Smooth muscle cell (in vitro differentiated cells): ENCODE data around the gene STX16. TPM values are rescaled to one million over a fixed set of nuclear protein-coding genes. Genes with fewer than 3 reads are reported as not detected.

Experiments used
- DNase-seq: peaks from one replicate; lab custom pipeline; 2025; ENCODE audit not compliant: unreplicated experiment; lab: John Stamatoyannopoulos, UW
- H2AFZ ChIP-seq: fragments of 200-600 bp; sonication (generic); 2 replicates; pipeline ENCODE4 v1.6.0; 2016; ENCODE audit warnings: antibody characterized with exemption, low read depth, mild to moderate bottlenecking
- H3F3A ChIP-seq: fragments of 200-600 bp; sonication (generic); 2 replicates; pipeline ENCODE4 v1.6.0; 2017; ENCODE audit warnings: antibody characterized with exemption, low read depth
- H3K27ac ChIP-seq: fragments of 200-600 bp; sonication (generic); 2 replicates; pipeline ENCODE4 v1.5.1; 2016; ENCODE audit warnings: low read depth, mild to moderate bottlenecking
- H3K27me3 ChIP-seq: fragments of 200-600 bp; sonication (generic); 2 replicates; pipeline ENCODE4 v1.6.1; 2016; ENCODE audit warnings: low read depth, mild to moderate bottlenecking
- H3K36me3 ChIP-seq: fragments of 200-600 bp; sonication (generic); 2 replicates; pipeline ENCODE4 v1.5.1; 2016; ENCODE audit warnings: low read depth
- H3K4me1 ChIP-seq: fragments of 200-600 bp; sonication (generic); 2 replicates; pipeline ENCODE4 v1.5.1; 2016; ENCODE audit warnings: low read depth
- H3K4me2 ChIP-seq: fragments of 200-600 bp; sonication (generic); 2 replicates; pipeline ENCODE4 v1.6.0; 2016; ENCODE audit warnings: mild to moderate bottlenecking
- H3K4me3 ChIP-seq: fragments of 200-600 bp; sonication (generic); 2 replicates; pipeline ENCODE4 v1.5.1; 2016; ENCODE audit warnings: mild to moderate bottlenecking
- H3K79me2 ChIP-seq: fragments of 200-600 bp; sonication (generic); 2 replicates; pipeline ENCODE4 v1.6.0; 2016; ENCODE audit warnings: low read depth, mild to moderate bottlenecking
- H3K9ac ChIP-seq: fragments of 200-600 bp; sonication (generic); 2 replicates; pipeline ENCODE4 v1.6.0; 2016; ENCODE audit warnings: low read depth
- H3K9me3 ChIP-seq: fragments of 200-600 bp; sonication (generic); replicated peaks from 2 replicates; pipeline ENCODE4 v1.5.1; 2016; ENCODE audit warnings: low read depth
- H4K20me1 ChIP-seq: fragments of 200-600 bp; sonication (generic); 2 replicates; pipeline ENCODE4 v1.6.0; 2016; ENCODE audit warnings: low read depth
- WGBS: methylation state at CpG from one replicate; pipeline ENCODE4 v1.1.7; 2016; ENCODE audit warnings: low lambda C conversion rate; 5-methylcytosine and 5-hydroxymethylcytosine counted together
- polyA plus RNA-seq: library from polyadenylated mRNA; unstranded; fragments of >200 nt; fragmentation: Nextera tagmentation; extraction: Ambion mirVana; gene quantifications from 2 replicates; pipeline ENCODE4 v1.2.1, GENCODE V29; 2016
- total RNA-seq: library from RNA; depleted of rRNA; stranded (reverse); fragments of >200 nt; gene quantifications from 2 replicates; pipeline ENCODE4 v1.2.3, GENCODE V29; 2014
- TF ChIP-seq, protein P1 (sequence below): fragments of 200-600 bp; sonication (generic); IDR thresholded peaks from 2 replicates; pipeline ENCODE4 v1.5.1; 2017; ENCODE audit warnings: borderline replicate concordance, mild to moderate bottlenecking, antibody characterized with exemption; ENCODE audit not compliant: insufficient read depth, poor library complexity, severe bottlenecking

STX16 gene
- total and polyA plus RNA-seq, 2 experiments from 2014 or later: 22.5 to 35.8 TPM

- Histone ChIP-seq H3K4me3 (no peak overlapping the region), H2AFZ (no peak overlapping the region), H3K9me3 (no peaks in the 10 kb centered on the region), H3K9ac (peak overlapping the region; percentile 34), H3K36me3 (no peaks in the 10 kb centered on the region), H3K27ac (peak overlapping the region; percentile 71), H3K4me1 (no peaks in the 10 kb centered on the region), H3K79me2 (no peaks in the 10 kb centered on the region), H3F3A (no peaks in the 10 kb centered on the region), H4K20me1 (no peaks in the 10 kb centered on the region), H3K4me2 (no peak overlapping the region), H3K27me3 (no peaks in the 10 kb centered on the region)
- DNase-seq: no peak
- TF ChIP-seq, protein P1, sequence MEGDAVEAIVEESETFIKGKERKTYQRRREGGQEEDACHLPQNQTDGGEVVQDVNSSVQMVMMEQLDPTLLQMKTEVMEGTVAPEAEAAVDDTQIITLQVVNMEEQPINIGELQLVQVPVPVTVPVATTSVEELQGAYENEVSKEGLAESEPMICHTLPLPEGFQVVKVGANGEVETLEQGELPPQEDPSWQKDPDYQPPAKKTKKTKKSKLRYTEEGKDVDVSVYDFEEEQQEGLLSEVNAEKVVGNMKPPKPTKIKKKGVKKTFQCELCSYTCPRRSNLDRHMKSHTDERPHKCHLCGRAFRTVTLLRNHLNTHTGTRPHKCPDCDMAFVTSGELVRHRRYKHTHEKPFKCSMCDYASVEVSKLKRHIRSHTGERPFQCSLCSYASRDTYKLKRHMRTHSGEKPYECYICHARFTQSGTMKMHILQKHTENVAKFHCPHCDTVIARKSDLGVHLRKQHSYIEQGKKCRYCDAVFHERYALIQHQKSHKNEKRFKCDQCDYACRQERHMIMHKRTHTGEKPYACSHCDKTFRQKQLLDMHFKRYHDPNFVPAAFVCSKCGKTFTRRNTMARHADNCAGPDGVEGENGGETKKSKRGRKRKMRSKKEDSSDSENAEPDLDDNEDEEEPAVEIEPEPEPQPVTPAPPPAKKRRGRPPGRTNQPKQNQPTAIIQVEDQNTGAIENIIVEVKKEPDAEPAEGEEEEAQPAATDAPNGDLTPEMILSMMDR: no peak
- 89% methylated on average over 10 of the region's 10 CpGs for WGBS
Observed at GRCh38 chr20:58610811-58611210, 40.3 kb upstream of the STX16 start.

GRCh38 chr20:58611236-58612030 lies 39.6 kb upstream of the STX16 start:
- Histone ChIP-seq H3K4me2 (no peak overlapping the region), H4K20me1 (no peaks in the 10 kb centered on the region), H3K79me2 (no peaks in the 10 kb centered on the region), H3K36me3 (no peaks in the 10 kb centered on the region), H2AFZ (no peak overlapping the region), H3K27me3 (no peaks in the 10 kb centered on the region), H3K27ac (peak overlapping the region; percentile 71), H3K4me1 (no peaks in the 10 kb centered on the region), H3F3A (no peaks in the 10 kb centered on the region), H3K4me3 (no peak overlapping the region), H3K9ac (peak overlapping the region; percentile 43), H3K9me3 (no peaks in the 10 kb centered on the region)
- WGBS: 80% methylated on average over 10 of the region's 10 CpGs
- TF ChIP-seq, protein P1: no peak
- no peak for DNase-seq

GRCh38 chr20:58612121-58612691 lies 38.9 kb upstream of the STX16 start:
- no peak overlapping the region for H2AFZ ChIP-seq
- H3K4me3 ChIP-seq: no peak overlapping the region
- no peak overlapping the region for H3K27ac ChIP-seq
- H3K27me3 ChIP-seq: no peaks in the 10 kb centered on the region
- H3K36me3 ChIP-seq: no peaks in the 10 kb centered on the region
- no peak for DNase-seq
- no peaks in the 10 kb centered on the region for H3K9me3 ChIP-seq
- no peaks in the 10 kb centered on the region for H3F3A ChIP-seq
- 94% methylated on average over 14 of the region's 14 CpGs for WGBS
- no peak overlapping the region for H3K9ac ChIP-seq
- H3K4me2 ChIP-seq: no peak overlapping the region
- TF ChIP-seq, protein P1: no peak
- no peaks in the 10 kb centered on the region for H3K79me2 ChIP-seq
- no peaks in the 10 kb centered on the region for H4K20me1 ChIP-seq
- H3K4me1 ChIP-seq: no peaks in the 10 kb centered on the region
